K562 (cell line): ENCODE results near the gene GCNT2. TPM values are rescaled to one million over a fixed set of nuclear protein-coding genes. Genes with fewer than 3 reads are reported as not detected.
A peak's percentile ranks its signal among the peaks of the same experiment; 100 is the strongest.

Experiments used
- ADNP ChIP-seq: fragments of 200-800 bp; sonication (Bioruptor generic); IDR thresholded peaks from 2 replicates; pipeline ENCODE4 v1.6.1; 2016; ENCODE audit warnings: missing genetic modification characterization, missing compliant biosample characterization
- C11orf30 ChIP-seq: fragments of 450-650 bp; IDR thresholded peaks from 2 replicates; pipeline ENCODE4 v1.6.1; 2016; ENCODE audit warnings: low read depth, mild to moderate bottlenecking
- MEF2A ChIP-seq: IDR thresholded peaks from 2 replicates; pipeline ENCODE4 v1.6.1; 2011; ENCODE audit warnings: low read depth, mild to moderate bottlenecking, low read length, moderate library complexity; ENCODE audit not compliant: control insufficient read depth
- MGA ChIP-seq: fragments of 450-650 bp; IDR thresholded peaks from 2 replicates; pipeline ENCODE4 v1.6.1; 2016; ENCODE audit warnings: mild to moderate bottlenecking, moderate library complexity
- PHF21A ChIP-seq: fragments of 450-650 bp; IDR thresholded peaks from 2 replicates; pipeline ENCODE4 v1.6.1; 2017; ENCODE audit warnings: low read depth, borderline replicate concordance
- POLR3G ChIP-seq: IDR thresholded peaks from 2 replicates; pipeline ENCODE4 v1.6.1; 2011; ENCODE audit not compliant: insufficient read length, insufficient replicate concordance; ENCODE audit errors: extremely low read depth
- TBP ChIP-seq: optimal IDR thresholded peaks from 2 replicates; pipeline ENCODE3; 2011; ENCODE audit warnings: low read depth, low read length, improper control_type of control experiment
- ZNF224 ChIP-seq: sonication (generic); formaldehyde crosslinking; IDR thresholded peaks from 2 replicates; pipeline ENCODE4 v1.8.0; 2022; ENCODE audit warnings: mild to moderate bottlenecking, missing genetic modification reagents
- ZNF23 ChIP-seq: fragments of 250-450 bp; sonication (Bioruptor Pico); IDR thresholded peaks from 2 replicates; pipeline ENCODE4 v1.4.0; 2020; ENCODE audit warnings: mild to moderate bottlenecking
- ZNF316 ChIP-seq: fragments of 450-650 bp; IDR thresholded peaks from 2 replicates; pipeline ENCODE4 v1.6.1; 2016
- ZNF780A ChIP-seq: fragments of 250-450 bp; sonication (Bioruptor Pico); IDR thresholded peaks from 2 replicates; pipeline ENCODE4 v1.5.0; 2021; ENCODE audit warnings: mild to moderate bottlenecking
- polyA plus RNA-seq, 8 experiments: library from polyadenylated mRNA; depleted of rRNA in 4 of 8; stranded (reverse) in 5 of 8; unstranded in 3 of 8; fragments of >200 nt; fragmentation: Nextera tagmentation in 2 of 8; fragmentation: Illumina TruSeq in 1 of 8; extraction: Ambion mirVana in 2 of 8; extraction: Trizol in 1 of 8; gene quantifications; 2 replicates each; pipeline versions ENCODE4 v1.2.1 to v1.2.3, GENCODE V29; 2011 to 2014; ENCODE audit warnings: inconsistent platforms in 1 of 8, missing spikeins in 1 of 8
- total RNA-seq, 7 experiments: library from RNA; depleted of rRNA in 6 of 7; stranded (reverse); fragments of >200 nt in 6 of 7; fragmentation: Illumina TruSeq in 2 of 7; extraction: Trizol in 2 of 7; gene quantifications; 2 replicates each; pipeline versions ENCODE4 v1.2.1 to v1.2.3, GENCODE V29; 2011 to 2021; ENCODE audit warnings: low replicate concordance in 1 of 7
- TF ChIP-seq, protein P1 (sequence below): IDR thresholded peaks from 2 replicates; pipeline ENCODE4 v1.6.1; 2012; ENCODE audit warnings: low read depth, low read length, improper control_type of control experiment, borderline replicate concordance
- TF ChIP-seq, protein P2 (sequence below): sonication (generic); formaldehyde crosslinking; IDR thresholded peaks from 2 replicates; pipeline ENCODE4 v1.8.0; 2022; ENCODE audit warnings: missing genetic modification reagents, mild to moderate bottlenecking, moderate library complexity, borderline replicate concordance

Gene GCNT2
- total and polyA plus RNA-seq, 9 of the 15 experiments (the other 6 are each of a cell fraction or from before 2014, with no cell fraction given): 0.78 to 2.6 (median 1.6) TPM

- TF ChIP-seq MGA (peak; percentile 30; the same call in 1 of the 2 replicates), ADNP (tag) (peak; percentile 91; the same call in 1 of the 2 replicates), MEF2A (no peak), ZNF23 (CRISPR knock-in tag) (no peak), POLR3G (no peak), ZNF316 (peak; percentile 100), ZNF780A (no peak), PHF21A (no peak; the same call in 1 of the 2 replicates), TBP (peak; percentile 30), ZNF224 (CRISPR knock-in tag) (no peak), C11orf30 (peak; percentile 100)
- TF ChIP-seq, protein P1, sequence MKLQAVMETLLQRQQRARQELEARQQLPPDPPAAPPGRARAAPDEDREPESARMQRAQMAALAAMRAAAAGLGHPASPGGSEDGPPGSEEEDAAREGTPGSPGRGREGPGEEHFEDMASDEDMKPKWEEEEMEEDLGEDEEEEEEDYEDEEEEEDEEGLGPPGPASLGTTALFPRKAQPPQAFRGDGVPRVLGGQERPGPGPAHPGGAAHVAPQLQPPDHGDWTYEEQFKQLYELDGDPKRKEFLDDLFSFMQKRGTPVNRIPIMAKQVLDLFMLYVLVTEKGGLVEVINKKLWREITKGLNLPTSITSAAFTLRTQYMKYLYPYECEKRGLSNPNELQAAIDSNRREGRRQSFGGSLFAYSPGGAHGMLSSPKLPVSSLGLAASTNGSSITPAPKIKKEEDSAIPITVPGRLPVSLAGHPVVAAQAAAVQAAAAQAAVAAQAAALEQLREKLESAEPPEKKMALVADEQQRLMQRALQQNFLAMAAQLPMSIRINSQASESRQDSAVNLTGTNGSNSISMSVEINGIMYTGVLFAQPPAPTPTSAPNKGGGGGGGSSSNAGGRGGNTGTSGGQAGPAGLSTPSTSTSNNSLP: peak; percentile 82; the same call in 1 of the 2 replicates
- TF ChIP-seq, protein P2, sequence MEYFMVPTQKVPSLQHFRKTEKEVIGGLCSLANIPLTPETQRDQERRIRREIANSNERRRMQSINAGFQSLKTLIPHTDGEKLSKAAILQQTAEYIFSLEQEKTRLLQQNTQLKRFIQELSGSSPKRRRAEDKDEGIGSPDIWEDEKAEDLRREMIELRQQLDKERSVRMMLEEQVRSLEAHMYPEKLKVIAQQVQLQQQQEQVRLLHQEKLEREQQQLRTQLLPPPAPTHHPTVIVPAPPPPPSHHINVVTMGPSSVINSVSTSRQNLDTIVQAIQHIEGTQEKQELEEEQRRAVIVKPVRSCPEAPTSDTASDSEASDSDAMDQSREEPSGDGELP (CRISPR knock-in tag): no peak
Observed at GRCh38 chr6:10518557-10519407, 2.4 kb upstream of the GCNT2 start (continued).
